GM15510 (cell line): Measurements from ENCODE around the gene HDDC2.

Source experiments
- POLR2A ChIP-seq: IDR thresholded peaks from 3 replicates; pipeline ENCODE4 v1.6.1; 2011; ENCODE audit warnings: borderline replicate concordance; ENCODE audit not compliant: insufficient read length; ENCODE audit errors: extremely low read depth

The HDDC2 gene

DNA sequence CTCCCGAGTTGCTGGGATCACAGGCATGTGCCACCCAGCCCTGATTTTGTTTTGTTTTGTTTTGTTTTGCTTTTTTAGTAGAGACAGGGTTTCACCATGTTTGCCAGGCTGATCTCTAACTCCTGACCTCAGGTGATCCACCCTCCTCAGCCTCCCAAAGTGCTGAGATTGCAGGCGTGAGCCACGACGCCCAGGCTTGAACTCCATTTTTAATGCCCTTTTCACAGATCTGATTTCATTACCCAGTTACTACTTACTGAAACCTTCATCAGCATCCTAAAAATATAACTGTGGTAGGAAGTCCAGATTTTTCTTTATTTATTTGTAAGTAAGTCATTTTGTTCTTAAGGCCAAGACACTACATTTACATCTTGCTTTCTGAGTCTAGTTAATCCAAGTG lies 64.0 kb downstream of the HDDC2 start:
- no peak for TF ChIP-seq POLR2A

DNA sequence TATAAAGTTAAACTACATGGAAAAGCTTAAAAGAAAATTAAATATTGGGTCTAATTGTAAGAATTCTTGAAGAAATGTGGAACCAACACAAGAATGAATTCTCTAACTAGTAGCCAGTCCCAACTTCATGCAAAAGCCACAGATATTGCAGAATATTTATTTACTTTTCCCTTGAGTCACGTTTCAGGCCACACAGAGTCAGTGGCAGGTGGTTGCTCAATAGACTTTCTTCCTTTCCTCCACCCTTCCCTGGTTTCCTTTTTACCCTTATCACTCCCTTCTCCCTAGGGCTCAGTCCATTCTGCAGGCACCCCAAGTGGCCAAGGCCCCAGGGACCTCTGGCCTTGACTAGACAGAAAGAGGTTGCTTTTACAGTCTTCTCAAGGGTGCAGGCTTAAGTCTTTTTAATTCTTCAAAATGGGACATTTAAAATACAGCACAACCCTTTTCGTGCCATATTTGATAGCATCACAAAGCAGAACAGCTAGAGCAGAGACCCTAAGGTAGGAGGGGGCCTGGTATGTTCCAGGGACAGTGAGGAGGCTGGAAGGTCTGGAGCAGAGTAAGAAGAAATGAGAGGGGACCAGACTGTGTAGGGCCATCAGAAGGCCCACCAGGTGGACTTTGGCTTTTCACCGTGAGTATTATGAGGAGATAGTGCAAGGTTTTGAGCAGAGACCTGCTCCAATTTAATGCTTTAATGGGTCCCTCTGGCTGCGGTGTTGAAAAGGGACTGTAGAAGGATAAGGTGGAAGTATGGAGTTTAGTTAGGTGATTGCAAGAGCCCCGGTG lies 65.0 kb downstream of the HDDC2 start:
- TF ChIP-seq POLR2A: no peak

- no peak for TF ChIP-seq POLR2A
Measured at GRCh38 chr6:125233202-125233601, 68.6 kb downstream of the HDDC2 start.

DNA sequence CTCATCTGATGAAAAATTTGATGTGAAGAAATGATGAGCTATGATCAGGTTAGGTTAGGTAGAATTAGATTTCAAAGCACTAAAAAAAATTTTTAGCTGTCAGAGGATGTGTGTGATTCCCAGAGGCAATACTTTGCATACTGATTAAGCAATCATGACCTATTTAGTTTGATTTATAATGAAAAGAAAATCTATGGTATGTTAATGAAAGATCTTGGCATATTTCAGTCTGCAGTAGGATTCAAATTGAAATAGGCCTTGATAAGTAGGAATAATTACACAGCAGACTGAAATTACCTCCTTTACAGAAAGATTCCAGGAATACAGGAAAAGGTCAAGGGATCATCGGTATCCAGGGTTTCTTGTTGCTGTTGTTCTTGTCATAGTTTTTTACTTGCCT lies 69.3 kb downstream of the HDDC2 start:
- no peak for TF ChIP-seq POLR2A

GRCh38 chr6:125231574-125232343 lies 70.0 kb downstream of the HDDC2 start:
- no peak for TF ChIP-seq POLR2A

- no peak for TF ChIP-seq POLR2A
Measured at GRCh38 chr6:125231133-125231532, 70.6 kb downstream of the HDDC2 start.

GRCh38 chr6:125230674-125231073 lies 71.1 kb downstream of the HDDC2 start:
- TF ChIP-seq POLR2A: no peak

- no peak for TF ChIP-seq POLR2A
Measured at GRCh38 chr6:125228981-125229479, 72.7 kb downstream of the HDDC2 start.

- no peak for TF ChIP-seq POLR2A
Measured at GRCh38 chr6:125227244-125227643, 74.5 kb downstream of the HDDC2 start.
